NCI-H1105 (cell line): ENCODE data around the gene SH3RF1.

Experiments used
- DNase-seq: peaks from one replicate; lab custom pipeline; 2025; lab: John Stamatoyannopoulos, UW

SH3RF1 gene

GRCh38 chr4:169275180-169275579 lies 4.4 kb upstream of the SH3RF1 start:
- DNase-seq = no peak

DNA sequence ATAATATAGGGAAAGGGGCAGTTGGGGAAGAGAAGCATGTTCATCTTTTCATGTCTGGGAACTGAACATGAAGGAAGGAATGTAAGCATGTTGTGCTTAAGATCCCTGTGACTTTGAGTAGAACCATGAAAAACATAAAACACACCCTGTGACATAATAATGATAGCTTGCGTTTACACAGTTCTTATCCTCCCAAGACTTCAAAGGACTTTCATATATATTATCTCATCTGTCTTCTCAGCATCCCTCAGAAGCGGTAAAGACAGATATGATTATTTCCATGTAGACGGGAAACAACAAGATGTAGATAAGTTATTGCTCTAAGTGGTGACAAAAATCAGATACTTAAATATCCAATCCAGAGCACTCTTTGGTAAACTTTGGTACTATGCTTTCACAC lies 3.3 kb upstream of the SH3RF1 start:
- DNase-seq = no peak

GRCh38 chr4:169272265-169272886 lies 1.6 kb upstream of the SH3RF1 start:
- no peak for DNase-seq

GRCh38 chr4:169271692-169272007 lies 894 bp upstream of the SH3RF1 start:
- DNase-seq = no peak

DNA sequence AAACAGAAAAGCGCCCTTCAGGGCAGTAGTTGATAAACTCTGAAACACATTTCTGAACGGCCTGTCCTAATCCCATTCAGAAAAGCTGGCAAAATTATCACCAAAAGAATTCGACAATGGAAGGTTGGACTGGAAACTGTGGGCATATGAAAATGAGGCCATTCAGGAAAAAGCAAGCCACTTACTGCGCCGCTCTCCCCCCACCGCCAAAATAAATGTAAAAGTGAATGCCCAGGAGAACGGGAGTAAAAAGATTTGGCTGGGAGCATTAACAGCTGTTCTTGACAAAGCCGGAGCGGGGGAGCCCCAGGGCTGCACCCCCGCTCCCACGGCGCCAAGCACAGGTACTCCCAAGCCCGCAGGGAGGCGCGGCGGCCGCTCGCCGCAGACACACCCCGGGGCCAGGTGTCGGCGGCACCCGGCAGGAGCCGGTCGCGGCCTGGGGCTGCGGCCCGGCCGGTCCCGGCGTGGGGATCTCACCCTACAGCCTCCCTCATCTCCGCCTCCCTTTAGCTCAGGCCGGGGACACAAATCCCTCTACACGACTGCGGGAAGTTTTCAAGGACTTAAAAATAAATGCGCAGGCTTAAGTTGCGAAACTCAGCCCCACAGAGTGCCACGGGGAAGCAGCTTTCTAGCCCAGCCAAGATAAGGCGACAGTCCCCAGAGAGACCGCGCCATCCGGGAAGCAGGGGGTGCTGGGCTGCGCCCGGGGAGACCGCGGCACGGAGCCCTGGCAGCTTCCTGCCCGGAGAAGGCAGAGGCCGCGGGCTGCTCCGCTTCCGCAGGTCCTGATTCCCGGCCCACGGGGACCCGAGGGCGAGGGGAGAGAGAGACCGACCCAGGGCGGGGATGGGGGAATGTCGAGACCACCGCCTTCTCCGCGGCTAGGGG lies 593 bp downstream of the SH3RF1 start:
- peak; percentile 31 for DNase-seq

DNA sequence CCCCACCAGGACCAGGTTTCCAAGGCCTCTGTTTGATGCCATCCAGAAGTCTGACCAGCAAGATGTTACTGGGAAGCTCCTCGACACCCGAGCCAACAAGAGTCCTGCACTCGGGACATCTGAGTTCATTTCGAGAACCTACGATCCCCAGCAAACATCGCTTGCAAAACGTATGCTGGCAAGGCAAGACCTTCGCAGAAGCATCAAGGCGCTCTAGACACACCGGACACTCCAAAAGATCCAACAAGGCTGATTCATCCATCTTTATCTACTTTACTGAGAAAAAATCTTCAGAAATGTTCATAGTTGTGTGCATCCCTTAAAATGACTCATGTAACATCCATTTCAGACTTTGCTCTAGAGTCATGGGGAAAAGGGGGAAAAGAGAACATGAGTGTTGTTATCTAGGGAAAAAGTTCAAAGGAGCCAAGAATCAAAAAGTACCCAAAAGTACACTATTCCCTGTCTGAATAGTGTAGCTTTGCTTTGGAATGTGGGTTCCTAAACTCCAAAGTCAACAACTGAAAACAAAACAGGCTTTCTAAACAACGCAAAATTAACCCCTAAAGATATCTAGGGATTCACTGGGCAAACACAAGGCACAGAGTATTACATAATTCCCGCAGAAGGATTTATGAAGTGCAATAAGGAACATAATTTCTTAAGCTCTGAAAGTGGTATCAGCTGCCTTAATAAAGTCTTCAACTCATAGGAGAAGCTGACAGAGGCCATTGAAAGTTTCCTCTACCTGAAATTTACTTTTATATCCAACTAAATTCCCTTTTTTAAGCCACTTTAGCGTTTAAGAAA lies 1.6 kb downstream of the SH3RF1 start:
- no peak for DNase-seq

GRCh38 chr4:169267070-169267469 lies 3.7 kb downstream of the SH3RF1 start:
- DNase-seq = no peak

DNA sequence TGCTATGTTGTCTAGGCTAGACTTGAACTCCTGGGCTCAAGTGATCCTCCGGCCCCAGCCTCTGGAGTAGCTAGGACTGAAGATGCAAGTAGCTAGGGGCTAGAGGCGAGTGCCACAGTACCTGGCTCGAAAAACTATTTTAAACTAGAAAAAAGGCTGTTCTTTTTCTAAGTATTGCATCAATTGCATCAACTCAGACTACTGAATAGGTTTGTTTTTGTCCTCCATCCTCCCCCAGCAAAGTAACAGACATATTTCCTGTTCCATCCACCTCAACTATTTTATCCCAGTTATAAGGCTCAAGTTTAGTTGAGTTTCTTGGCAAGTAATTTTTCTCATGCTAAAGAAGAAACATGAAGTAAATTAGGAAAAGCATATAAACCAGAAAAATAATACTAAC lies 4.1 kb downstream of the SH3RF1 start:
- DNase-seq = no peak

DNA sequence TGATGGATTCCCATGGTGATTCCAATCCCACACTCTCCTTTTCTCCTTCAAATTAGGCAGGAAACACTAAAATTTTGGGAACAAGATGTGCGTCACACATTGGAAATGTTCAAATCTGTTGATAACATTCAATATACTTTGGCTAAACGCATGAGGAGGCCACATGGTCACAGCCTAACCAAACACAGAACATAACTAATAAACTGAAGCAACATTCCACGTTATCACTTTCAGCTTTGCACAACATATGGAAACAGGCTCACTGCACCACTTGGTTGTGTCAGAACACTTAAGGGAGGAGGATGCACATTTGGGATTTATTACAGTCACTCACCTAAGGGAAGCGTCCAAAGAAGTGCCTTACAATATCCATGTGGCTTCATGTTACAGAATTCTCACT lies 4.7 kb downstream of the SH3RF1 start:
- no peak for DNase-seq

- no peak for DNase-seq
These were observed 6.9 kb downstream of the SH3RF1 start for GRCh38 chr4:169263791-169264392.

DNA sequence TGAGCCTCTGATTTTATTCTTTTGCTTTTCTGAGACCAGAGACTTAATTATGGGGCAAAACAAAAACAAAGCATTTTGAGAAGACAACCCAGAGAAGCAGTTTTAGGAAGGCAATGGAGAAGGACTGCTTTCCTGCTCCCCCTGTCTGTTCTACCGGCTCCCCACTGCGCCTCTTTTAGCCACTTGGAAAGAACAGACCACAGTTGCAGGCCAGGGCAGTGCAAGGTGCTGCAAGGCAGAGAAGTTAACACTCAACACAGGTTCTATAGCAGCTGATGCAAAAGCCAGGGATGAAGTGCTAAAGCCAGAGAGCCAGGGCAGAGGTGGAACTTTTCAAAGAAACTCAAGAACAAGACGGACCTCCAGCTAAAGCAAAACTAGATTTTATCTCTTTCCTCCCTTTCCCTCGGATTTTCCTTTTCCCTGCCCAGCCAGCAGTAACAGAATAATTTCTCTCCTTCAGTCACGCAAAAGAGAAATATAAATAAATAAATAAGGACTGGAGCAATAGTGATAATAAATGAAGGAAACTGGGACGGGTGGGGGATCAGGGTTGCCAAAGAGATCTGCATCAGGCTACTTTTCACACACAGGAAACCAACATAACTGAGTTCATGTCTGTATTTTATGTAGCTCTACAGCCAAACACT lies 10.4 kb downstream of the SH3RF1 start:
- no peak for DNase-seq

DNA sequence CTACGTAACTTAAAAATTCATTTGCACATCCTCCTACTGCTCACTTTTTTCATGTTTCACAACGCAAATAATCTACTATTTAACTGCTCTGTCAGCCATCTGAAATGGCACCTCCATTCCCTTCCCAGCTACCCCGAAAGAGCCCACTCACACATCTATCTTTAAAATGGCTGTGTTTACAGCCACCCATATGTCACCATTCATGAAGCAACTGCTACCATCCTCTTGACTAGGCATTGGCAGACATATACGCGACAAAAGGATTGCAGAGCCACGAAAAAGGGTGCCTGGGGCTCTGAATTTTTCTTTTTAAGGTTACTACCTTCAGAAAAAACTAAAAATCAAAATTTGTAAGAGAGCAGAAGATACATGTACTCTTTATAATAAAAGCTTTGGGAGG lies 11.5 kb downstream of the SH3RF1 start:
- DNase-seq = no peak

DNA sequence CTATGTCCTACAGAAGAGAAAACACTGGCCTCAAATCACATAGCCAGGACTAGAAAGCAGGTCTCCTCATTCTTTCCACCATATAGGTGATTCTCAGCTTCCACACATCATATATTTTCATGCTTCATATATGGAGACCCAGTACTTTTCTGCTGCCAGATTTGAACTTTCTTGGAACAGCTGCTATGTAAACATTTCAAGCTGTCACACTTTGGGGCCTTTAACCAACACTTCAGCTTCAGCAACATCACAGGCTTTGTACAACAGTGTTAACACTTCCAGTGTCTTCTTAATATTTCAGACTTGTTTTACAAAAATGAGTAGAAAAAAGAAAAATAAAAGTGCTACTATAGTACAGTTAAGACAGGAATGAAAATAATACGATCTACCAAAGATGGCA lies 12.6 kb downstream of the SH3RF1 start:
- DNase-seq = no peak

- DNase-seq = no peak
These were observed 13.6 kb downstream of the SH3RF1 start for GRCh38 chr4:169256856-169257761.

DNA sequence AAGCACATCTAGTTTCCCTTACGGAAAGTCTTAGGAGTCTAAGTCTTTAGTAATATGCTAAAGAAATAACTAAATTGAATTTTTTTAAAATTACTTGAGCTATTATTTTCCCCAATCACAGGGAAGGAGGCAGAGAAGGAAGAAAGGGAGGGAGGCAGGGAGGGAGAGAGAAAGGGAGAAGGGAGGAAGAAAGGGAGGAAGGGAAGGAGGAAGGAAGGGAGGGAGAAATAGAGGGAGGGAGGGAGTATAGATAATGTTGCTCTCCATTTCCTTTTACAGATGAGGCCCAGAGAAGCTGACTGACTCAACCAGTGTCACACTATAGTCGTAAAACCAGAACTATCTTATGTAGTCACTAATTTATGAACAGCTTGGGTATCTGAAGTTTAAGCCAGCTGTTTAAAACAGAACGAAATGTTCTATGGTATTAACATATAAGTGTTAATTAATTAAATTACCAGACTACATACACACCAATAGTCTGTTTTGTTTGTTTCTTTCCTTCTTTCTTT lies 14.6 kb downstream of the SH3RF1 start:
- no peak for DNase-seq

- no peak for DNase-seq
These were observed 16.2 kb downstream of the SH3RF1 start for GRCh38 chr4:169254546-169254983.

DNA sequence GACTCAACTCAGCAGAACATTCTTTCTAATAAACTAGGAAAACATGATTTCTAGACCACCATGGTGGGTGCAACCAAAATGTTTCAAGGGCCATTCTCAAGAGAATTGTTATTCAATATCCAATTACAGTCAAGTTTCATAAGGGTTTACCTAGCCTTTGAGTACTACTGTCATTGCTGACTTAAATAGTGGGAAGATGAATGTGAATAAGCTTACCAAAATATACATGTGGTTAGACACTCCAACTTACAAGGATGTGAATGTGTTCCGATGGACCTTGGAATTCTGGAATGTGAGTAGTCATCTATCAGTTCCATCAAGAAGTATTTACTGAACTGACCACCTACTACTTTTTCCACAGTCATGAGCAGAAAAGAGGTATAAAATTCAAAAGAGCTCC lies 16.9 kb downstream of the SH3RF1 start:
- no peak for DNase-seq

- DNase-seq = no peak
These were observed 17.6 kb downstream of the SH3RF1 start for GRCh38 chr4:169253113-169253671.

- no peak for DNase-seq
These were observed 18.2 kb downstream of the SH3RF1 start for GRCh38 chr4:169252339-169253112.
